HUES48 (cell line): ENCODE data around the gene PTTG1IP2.

Experiments used
- H3K27ac ChIP-seq: one replicate; pipeline ENCODE4 v1.7.0; 2013; ENCODE audit warnings: low read depth, low read length, inconsistent platforms
- H3K27me3 ChIP-seq: 2 replicates; pipeline ENCODE4 v1.6.1; 2013; ENCODE audit warnings: mild to moderate bottlenecking, low read length; ENCODE audit not compliant: control insufficient read depth, insufficient read depth
- H3K36me3 ChIP-seq: 2 replicates; pipeline ENCODE4 v1.6.1; 2013; ENCODE audit warnings: low read length; ENCODE audit not compliant: control insufficient read depth, insufficient read depth
- H3K4me1 ChIP-seq: 2 replicates; pipeline ENCODE4 v1.6.1; 2013; ENCODE audit warnings: mild to moderate bottlenecking, low read length; ENCODE audit not compliant: control insufficient read depth, insufficient read depth
- H3K4me3 ChIP-seq: 2 replicates; pipeline ENCODE4 v1.5.1; 2013; ENCODE audit warnings: mild to moderate bottlenecking, low read depth, low read length
- H3K9ac ChIP-seq: 2 replicates; pipeline ENCODE4 v1.6.1; 2013; ENCODE audit warnings: mild to moderate bottlenecking, low read depth, low read length, moderate library complexity
- H3K9me3 ChIP-seq: 2 replicates; pipeline ENCODE4 v1.6.1; 2013; ENCODE audit warnings: low read length; ENCODE audit not compliant: control insufficient read depth, insufficient read depth

Gene PTTG1IP2

GRCh38 chr7:90484706-90485105 lies 15.3 kb downstream of the PTTG1IP2 start:
- no peak overlapping the region for H3K9ac ChIP-seq
- H3K4me1 ChIP-seq: no peaks in the 10 kb centered on the region
- no peaks in the 10 kb centered on the region for H3K27me3 ChIP-seq
- H3K9me3 ChIP-seq: no peaks in the 10 kb centered on the region
- H3K36me3 ChIP-seq: no peaks in the 10 kb centered on the region
- H3K4me3 ChIP-seq: no peak overlapping the region
- no peak overlapping the region for H3K27ac ChIP-seq

GRCh38 chr7:90485734-90486316 lies 16.4 kb downstream of the PTTG1IP2 start:
- Histone ChIP-seq H3K9me3 (no peaks in the 10 kb centered on the region), H3K4me3 (no peak overlapping the region), H3K9ac (no peak overlapping the region), H3K36me3 (no peaks in the 10 kb centered on the region), H3K27me3 (no peaks in the 10 kb centered on the region), H3K4me1 (no peaks in the 10 kb centered on the region), H3K27ac (no peak overlapping the region)

GRCh38 chr7:90487808-90488207 lies 18.4 kb downstream of the PTTG1IP2 start:
- Histone ChIP-seq H3K27me3 (no peaks in the 10 kb centered on the region), H3K4me3 (no peak overlapping the region), H3K4me1 (no peaks in the 10 kb centered on the region), H3K9me3 (no peaks in the 10 kb centered on the region), H3K27ac (no peak overlapping the region), H3K9ac (no peak overlapping the region), H3K36me3 (no peaks in the 10 kb centered on the region)

- Histone ChIP-seq H3K4me3 (no peak overlapping the region), H3K9me3 (no peaks in the 10 kb centered on the region), H3K27ac (no peak overlapping the region), H3K27me3 (no peaks in the 10 kb centered on the region), H3K9ac (no peak overlapping the region), H3K4me1 (no peaks in the 10 kb centered on the region), H3K36me3 (no peaks in the 10 kb centered on the region)
Observed at GRCh38 chr7:90488220-90488619, 18.8 kb downstream of the PTTG1IP2 start.

GRCh38 chr7:90492250-90492649 lies 22.8 kb downstream of the PTTG1IP2 start:
- Histone ChIP-seq H3K9ac (no peak overlapping the region), H3K27me3 (no peaks in the 10 kb centered on the region), H3K9me3 (no peaks in the 10 kb centered on the region), H3K4me1 (no peaks in the 10 kb centered on the region), H3K4me3 (no peak overlapping the region), H3K27ac (no peak overlapping the region), H3K36me3 (no peaks in the 10 kb centered on the region)

GRCh38 chr7:90495241-90495640 lies 25.8 kb downstream of the PTTG1IP2 start:
- H3K9me3 ChIP-seq: no peaks in the 10 kb centered on the region
- no peak overlapping the region for H3K4me3 ChIP-seq
- no peak overlapping the region for H3K9ac ChIP-seq
- H3K27ac ChIP-seq: no peak overlapping the region
- H3K36me3 ChIP-seq: no peaks in the 10 kb centered on the region
- no peaks in the 10 kb centered on the region for H3K4me1 ChIP-seq
- H3K27me3 ChIP-seq: no peaks in the 10 kb centered on the region

- H3K27me3 ChIP-seq: no peaks in the 10 kb centered on the region
- no peak overlapping the region for H3K27ac ChIP-seq
- H3K4me1 ChIP-seq: peaks cover 5% of the 10 kb centered on the region
- H3K4me3 ChIP-seq: no peak overlapping the region
- no peaks in the 10 kb centered on the region for H3K9me3 ChIP-seq
- H3K36me3 ChIP-seq: no peaks in the 10 kb centered on the region
- no peak overlapping the region for H3K9ac ChIP-seq
Observed at GRCh38 chr7:90502539-90502938, 33.1 kb downstream of the PTTG1IP2 start.

GRCh38 chr7:90503367-90503766 lies 33.9 kb downstream of the PTTG1IP2 start:
- peaks cover 5% of the 10 kb centered on the region for H3K4me1 ChIP-seq
- H3K36me3 ChIP-seq: no peaks in the 10 kb centered on the region
- no peak overlapping the region for H3K9ac ChIP-seq
- no peak overlapping the region for H3K27ac ChIP-seq
- no peaks in the 10 kb centered on the region for H3K9me3 ChIP-seq
- H3K4me3 ChIP-seq: no peak overlapping the region
- H3K27me3 ChIP-seq: no peaks in the 10 kb centered on the region

GRCh38 chr7:90507692-90508091 lies 38.3 kb downstream of the PTTG1IP2 start:
- no peak overlapping the region for H3K4me3 ChIP-seq

GRCh38 chr7:90511776-90512175 lies 42.3 kb downstream of the PTTG1IP2 start:
- H3K36me3 ChIP-seq: no peaks in the 10 kb centered on the region
- no peak overlapping the region for H3K27ac ChIP-seq
- H3K4me3 ChIP-seq: no peak overlapping the region
- H3K9me3 ChIP-seq: no peaks in the 10 kb centered on the region
- no peaks in the 10 kb centered on the region for H3K4me1 ChIP-seq
- no peaks in the 10 kb centered on the region for H3K27me3 ChIP-seq
- no peak overlapping the region for H3K9ac ChIP-seq

More at GRCh38 chr7:90507692-90508091, 38.3 kb downstream of the PTTG1IP2 start:
- peaks cover 5% of the 10 kb centered on the region for H3K4me1 ChIP-seq
- no peak overlapping the region for H3K27ac ChIP-seq
- no peaks in the 10 kb centered on the region for H3K36me3 ChIP-seq
- H3K9me3 ChIP-seq: no peaks in the 10 kb centered on the region
- no peaks in the 10 kb centered on the region for H3K27me3 ChIP-seq
- no peak overlapping the region for H3K9ac ChIP-seq

GRCh38 chr7:90512821-90513254 lies 43.4 kb downstream of the PTTG1IP2 start:
- Histone ChIP-seq H3K27me3 (no peaks in the 10 kb centered on the region), H3K36me3 (no peaks in the 10 kb centered on the region), H3K9me3 (no peaks in the 10 kb centered on the region), H3K9ac (no peak overlapping the region), H3K4me3 (no peak overlapping the region), H3K27ac (no peak overlapping the region), H3K4me1 (peaks cover 9% of the 10 kb centered on the region; the same call in 1 of the 2 replicates)
